Thoracic aorta (tissue), 2 donors: Measurements from ENCODE around the gene CLEC5A. TPM values are rescaled to one million over a fixed set of nuclear protein-coding genes. Genes with fewer than 3 reads are reported as not detected.

ENCODE experiments used
- ATAC-seq: fragments of 150-250 bp; one replicate; pipeline ENCODE4 v1.8.0; 2017; ENCODE audit warnings: low read depth; ENCODE audit not compliant: insufficient number of reproducible peaks, low FRiP score
- DNase-seq: peaks from one replicate; pipeline ENCODE4 v3.0.0-alpha.2; 2020; ENCODE audit warnings: low spot score
- H3K27ac ChIP-seq, 2 donors: fragments of 200-600 bp; sonication (generic); 1 replicate in 1 of 2; 2 replicates in 1 of 2; pipeline ENCODE4 v1.5.1; 2016; ENCODE audit warnings: mild to moderate bottlenecking in 2 of 2, moderate library complexity in 2 of 2
- H3K27me3 ChIP-seq: fragments of 200-600 bp; sonication (generic); replicated peaks from 2 replicates; pipeline ENCODE4 v1.6.0; 2016; ENCODE audit warnings: mild to moderate bottlenecking; ENCODE audit not compliant: insufficient read depth
- H3K36me3 ChIP-seq: fragments of 200-600 bp; sonication (generic); one replicate; pipeline ENCODE4 v1.5.1; 2016
- H3K4me1 ChIP-seq, 2 donors: fragments of 200-600 bp; sonication (generic); 1 replicate in 1 of 2; 2 replicates in 1 of 2; pipeline versions ENCODE4 v1.5.1 to v1.6.0; 2016; ENCODE audit warnings: low read depth in 2 of 2, mild to moderate bottlenecking in 1 of 2; ENCODE audit not compliant: control insufficient read depth in 1 of 2
- H3K4me3 ChIP-seq: fragments of 200-600 bp; sonication (generic); 2 replicates; pipeline ENCODE4 v1.5.1; 2016; ENCODE audit warnings: mild to moderate bottlenecking
- H3K9me3 ChIP-seq: fragments of 200-600 bp; sonication (generic); 2 replicates; pipeline ENCODE4 v1.5.1; 2016
- total RNA-seq, 2 donors: library from RNA; depleted of rRNA; stranded (reverse); fragments of >200 nt; gene quantifications; one replicate each; pipeline versions ENCODE4 v1.1.0 to v1.2.3, GENCODE V29; 2016
- TF ChIP-seq, protein P1 (sequence below): fragments of 200-600 bp; sonication (generic); IDR thresholded peaks from one replicate; pipeline ENCODE4 v1.5.1; 2019; ENCODE audit warnings: antibody characterized with exemption

CLEC5A gene
- total RNA-seq, 2 donors from 2014 or later = 3.0 to 3.7 TPM

DNA sequence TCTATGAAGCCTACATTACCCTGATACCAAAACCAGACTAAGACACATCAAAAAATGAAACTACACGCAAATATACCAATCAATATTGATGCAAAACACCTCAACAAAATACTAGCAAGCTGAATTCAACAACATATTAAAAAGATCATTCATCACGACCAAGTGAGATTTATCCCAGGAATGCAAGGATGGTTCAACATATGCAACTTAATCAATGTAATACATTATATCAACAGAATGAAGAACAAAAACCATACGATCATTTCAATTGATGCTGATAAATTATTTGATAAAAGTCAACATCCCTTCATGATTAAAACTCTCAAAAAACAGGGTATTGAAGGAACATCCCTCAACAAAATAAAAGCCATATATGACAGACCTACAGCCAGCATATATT lies 5.7 kb downstream of the CLEC5A start:
- Histone ChIP-seq H3K36me3 (no peaks in the 10 kb centered on the region), H3K27ac (no peak overlapping the region), H3K4me1 (no peaks in the 10 kb centered on the region), H3K4me3 (no peak overlapping the region), H3K9me3 (peaks cover 13% of the 10 kb centered on the region), H3K27me3 (no peaks in the 10 kb centered on the region)
- DNase-seq (no peak), ATAC-seq (no peak)
- TF ChIP-seq, protein P1, sequence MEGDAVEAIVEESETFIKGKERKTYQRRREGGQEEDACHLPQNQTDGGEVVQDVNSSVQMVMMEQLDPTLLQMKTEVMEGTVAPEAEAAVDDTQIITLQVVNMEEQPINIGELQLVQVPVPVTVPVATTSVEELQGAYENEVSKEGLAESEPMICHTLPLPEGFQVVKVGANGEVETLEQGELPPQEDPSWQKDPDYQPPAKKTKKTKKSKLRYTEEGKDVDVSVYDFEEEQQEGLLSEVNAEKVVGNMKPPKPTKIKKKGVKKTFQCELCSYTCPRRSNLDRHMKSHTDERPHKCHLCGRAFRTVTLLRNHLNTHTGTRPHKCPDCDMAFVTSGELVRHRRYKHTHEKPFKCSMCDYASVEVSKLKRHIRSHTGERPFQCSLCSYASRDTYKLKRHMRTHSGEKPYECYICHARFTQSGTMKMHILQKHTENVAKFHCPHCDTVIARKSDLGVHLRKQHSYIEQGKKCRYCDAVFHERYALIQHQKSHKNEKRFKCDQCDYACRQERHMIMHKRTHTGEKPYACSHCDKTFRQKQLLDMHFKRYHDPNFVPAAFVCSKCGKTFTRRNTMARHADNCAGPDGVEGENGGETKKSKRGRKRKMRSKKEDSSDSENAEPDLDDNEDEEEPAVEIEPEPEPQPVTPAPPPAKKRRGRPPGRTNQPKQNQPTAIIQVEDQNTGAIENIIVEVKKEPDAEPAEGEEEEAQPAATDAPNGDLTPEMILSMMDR = no peak

DNA sequence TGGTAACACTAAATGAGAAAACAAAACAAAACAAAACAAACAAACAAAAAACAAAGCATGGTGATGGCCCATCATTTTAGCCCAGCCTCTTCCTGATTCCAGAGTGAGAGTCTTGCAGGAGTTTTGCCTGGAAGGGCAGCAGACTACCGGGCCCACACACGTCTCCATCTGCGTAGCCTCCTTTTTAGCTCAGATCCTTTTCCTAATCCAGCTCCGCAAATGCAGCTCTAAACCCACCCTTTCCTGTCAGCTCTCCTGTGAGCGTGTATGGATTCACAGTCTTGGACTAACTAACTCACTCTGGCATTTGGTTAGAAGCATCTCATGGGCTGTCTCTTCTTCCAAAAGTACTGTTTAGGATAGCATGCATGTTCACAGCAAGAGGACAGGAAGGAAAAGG lies 16.6 kb downstream of the CLEC5A start:
- no peaks in the 10 kb centered on the region for H3K9me3 ChIP-seq
- H3K27ac ChIP-seq = no peak overlapping the region
- ATAC-seq (no peak), DNase-seq (no peak)
- H3K36me3 ChIP-seq = no peaks in the 10 kb centered on the region
- TF ChIP-seq, protein P1 = no peak
- no peaks in the 10 kb centered on the region for H3K27me3 ChIP-seq
- no peak overlapping the region for H3K4me3 ChIP-seq
- H3K4me1 ChIP-seq = no peaks in the 10 kb centered on the region

DNA sequence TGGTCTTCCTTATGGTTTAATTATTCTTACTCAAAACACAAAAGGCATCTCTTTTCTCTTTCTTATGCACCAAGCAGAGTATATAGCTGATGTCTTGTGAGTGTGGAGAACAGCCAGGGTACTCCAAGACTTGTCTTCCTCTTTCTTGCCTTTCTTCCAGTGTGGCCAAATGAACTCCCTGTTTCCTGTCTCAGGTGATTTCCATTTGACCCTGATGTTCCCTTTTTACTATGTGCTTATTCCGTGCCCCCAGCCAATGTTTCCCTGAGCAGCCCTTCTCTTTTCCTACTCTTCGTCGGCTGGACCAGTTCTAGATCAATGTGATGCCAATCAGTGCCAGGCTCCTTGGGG lies 18.0 kb downstream of the CLEC5A start:
- Histone ChIP-seq H3K9me3 (no peaks in the 10 kb centered on the region), H3K36me3 (no peaks in the 10 kb centered on the region), H3K4me1 (no peaks in the 10 kb centered on the region), H3K4me3 (no peak overlapping the region), H3K27me3 (no peaks in the 10 kb centered on the region), H3K27ac (no peak overlapping the region)
- no peak for DNase-seq
- TF ChIP-seq, protein P1 = no peak
- ATAC-seq = no peak

DNA sequence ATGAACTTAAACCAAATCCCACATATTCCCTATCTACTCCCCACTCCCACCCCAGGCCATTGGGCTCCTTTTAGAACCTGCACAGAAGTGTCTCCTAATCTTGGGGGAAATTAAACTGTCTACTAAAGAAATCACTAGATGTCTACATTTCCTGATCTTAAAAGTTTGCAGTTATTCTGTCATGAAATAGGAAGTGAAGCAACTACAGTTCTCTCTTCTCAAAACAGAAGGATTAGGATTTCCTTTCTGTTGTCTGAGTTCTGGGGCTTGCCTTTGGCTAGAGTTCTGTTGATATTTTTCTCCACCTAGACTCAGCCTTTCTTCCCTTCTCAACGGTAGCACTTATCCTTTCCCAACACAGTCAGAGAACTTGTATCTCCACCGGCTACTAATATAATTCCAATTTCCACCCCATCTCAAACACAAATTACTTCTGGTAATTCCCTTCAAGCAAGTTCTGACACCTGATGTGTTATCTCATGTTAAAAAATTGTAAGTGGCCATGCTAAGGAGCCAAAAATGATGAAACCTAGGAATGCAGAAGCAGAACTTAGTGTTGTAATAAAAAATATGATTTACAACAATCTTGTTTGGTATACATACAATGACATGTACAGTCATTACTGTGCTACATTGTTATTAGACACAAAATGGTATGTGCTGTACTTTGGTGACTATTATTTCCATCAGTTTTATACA lies 18.5 kb downstream of the CLEC5A start:
- TF ChIP-seq, protein P1 = no peak
- no peaks in the 10 kb centered on the region for H3K27me3 ChIP-seq
- no peak overlapping the region for H3K27ac ChIP-seq
- H3K9me3 ChIP-seq = no peaks in the 10 kb centered on the region
- no peak for DNase-seq
- no peaks in the 10 kb centered on the region for H3K36me3 ChIP-seq
- no peak for ATAC-seq
- no peak overlapping the region for H3K4me3 ChIP-seq
- H3K4me1 ChIP-seq = no peaks in the 10 kb centered on the region

DNA sequence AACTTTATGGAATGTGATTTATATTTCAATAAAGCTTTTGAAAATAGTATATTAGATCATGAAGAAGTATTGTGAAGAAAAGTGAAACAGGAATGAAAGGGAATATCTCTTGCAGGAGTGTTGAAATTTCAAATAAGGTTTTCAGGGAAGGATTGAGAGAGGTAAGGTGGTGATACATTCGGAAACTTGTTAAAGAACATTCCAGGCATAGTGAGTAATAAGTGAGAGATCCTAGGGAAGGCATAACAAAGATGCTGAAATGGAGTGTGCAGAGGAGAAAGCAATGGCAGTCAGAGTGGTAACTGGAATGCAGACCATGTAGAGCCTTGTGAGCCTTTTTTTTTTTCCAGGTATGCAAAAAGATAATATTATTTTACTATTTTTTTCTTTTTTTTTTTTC lies 26.5 kb downstream of the CLEC5A start:
- ATAC-seq = no peak
- TF ChIP-seq, protein P1 = no peak
- no peak overlapping the region for H3K4me3 ChIP-seq
- no peaks in the 10 kb centered on the region for H3K27me3 ChIP-seq
- H3K4me1 ChIP-seq = no peaks in the 10 kb centered on the region
- no peaks in the 10 kb centered on the region for H3K9me3 ChIP-seq
- no peaks in the 10 kb centered on the region for H3K36me3 ChIP-seq
- no peak for DNase-seq
- no peak overlapping the region for H3K27ac ChIP-seq
